GM12801 (cell line): ENCODE data around the gene LSAMP.

Experiments used
- TF ChIP-seq, protein P1 (sequence below): IDR thresholded peaks from one replicate; pipeline ENCODE4 v1.5.1; 2011; ENCODE audit warnings: control low read depth; ENCODE audit not compliant: insufficient read length; ENCODE audit errors: extremely low read depth

LSAMP gene

DNA sequence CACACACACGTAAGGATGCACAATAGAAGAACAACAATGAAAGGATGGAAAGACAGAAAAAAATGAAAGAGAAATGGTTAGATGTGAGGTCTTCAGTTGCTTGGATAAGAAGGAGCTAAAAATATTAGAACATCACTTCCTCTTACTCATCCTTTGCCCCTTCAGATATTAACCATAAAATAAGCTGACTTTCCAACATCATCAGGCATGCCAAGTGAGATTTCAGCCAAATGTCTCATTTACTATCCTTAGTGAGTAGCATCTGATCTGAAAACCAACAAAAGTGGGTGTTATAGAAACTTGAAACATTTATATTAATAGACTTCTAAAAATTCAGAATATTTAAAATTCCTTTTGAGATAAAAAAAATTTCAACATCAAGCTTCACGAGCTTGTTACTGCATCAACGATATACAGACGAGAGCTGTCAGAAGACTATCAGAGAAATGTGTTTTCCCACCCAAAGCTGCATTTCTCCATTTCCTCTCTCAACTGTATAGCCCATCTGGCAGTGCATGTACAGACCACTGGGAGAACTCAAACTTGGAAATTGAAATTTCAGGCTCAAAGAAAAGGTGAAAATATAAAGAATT is 25.4 kb upstream of the LSAMP start:
- TF ChIP-seq, protein P1, sequence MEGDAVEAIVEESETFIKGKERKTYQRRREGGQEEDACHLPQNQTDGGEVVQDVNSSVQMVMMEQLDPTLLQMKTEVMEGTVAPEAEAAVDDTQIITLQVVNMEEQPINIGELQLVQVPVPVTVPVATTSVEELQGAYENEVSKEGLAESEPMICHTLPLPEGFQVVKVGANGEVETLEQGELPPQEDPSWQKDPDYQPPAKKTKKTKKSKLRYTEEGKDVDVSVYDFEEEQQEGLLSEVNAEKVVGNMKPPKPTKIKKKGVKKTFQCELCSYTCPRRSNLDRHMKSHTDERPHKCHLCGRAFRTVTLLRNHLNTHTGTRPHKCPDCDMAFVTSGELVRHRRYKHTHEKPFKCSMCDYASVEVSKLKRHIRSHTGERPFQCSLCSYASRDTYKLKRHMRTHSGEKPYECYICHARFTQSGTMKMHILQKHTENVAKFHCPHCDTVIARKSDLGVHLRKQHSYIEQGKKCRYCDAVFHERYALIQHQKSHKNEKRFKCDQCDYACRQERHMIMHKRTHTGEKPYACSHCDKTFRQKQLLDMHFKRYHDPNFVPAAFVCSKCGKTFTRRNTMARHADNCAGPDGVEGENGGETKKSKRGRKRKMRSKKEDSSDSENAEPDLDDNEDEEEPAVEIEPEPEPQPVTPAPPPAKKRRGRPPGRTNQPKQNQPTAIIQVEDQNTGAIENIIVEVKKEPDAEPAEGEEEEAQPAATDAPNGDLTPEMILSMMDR: no peak

DNA sequence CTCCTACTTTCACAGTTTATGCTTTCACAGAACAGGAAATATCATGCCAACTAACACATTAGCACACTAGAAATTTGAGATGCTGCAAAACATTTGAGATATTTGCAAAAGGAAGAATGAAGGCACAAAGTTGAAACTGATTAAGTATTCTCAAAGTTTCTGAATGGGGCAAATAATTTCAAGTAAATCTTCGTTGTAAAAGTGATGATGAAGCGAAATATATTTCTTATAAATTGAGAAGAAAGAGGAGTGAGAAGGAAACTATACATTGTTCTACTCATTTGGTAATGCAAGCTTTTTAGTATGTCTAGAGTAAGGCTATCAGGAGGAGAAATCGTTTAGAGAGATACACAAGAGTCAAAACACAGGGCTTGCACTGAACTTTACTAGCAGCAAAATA is 24.3 kb upstream of the LSAMP start:
- TF ChIP-seq, protein P1: no peak

DNA sequence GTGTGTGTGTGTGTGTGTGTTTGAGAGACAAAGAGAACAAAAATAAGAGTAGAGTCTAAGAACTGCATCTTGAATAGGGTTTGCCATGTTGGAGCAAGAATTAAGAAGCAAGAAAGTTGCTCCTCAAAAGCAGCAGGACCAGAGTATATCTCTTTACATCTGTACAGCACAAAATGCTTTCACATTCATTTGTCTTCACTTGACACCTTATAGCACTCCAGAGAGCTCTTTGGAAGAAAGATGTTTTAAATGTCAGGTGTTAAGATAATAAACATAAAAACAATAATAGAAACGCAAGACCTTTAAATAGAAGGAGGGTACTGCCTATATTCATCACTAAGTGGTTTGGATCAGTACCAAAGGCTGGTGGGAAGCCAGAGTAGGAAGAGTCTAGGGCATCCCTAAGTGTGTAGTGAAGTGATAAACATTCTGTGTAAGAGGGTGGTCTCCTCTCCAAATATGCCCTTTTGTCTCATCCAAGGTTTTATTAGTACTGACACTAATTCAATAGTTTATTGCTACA is 19.1 kb upstream of the LSAMP start:
- TF ChIP-seq, protein P1: no peak

DNA sequence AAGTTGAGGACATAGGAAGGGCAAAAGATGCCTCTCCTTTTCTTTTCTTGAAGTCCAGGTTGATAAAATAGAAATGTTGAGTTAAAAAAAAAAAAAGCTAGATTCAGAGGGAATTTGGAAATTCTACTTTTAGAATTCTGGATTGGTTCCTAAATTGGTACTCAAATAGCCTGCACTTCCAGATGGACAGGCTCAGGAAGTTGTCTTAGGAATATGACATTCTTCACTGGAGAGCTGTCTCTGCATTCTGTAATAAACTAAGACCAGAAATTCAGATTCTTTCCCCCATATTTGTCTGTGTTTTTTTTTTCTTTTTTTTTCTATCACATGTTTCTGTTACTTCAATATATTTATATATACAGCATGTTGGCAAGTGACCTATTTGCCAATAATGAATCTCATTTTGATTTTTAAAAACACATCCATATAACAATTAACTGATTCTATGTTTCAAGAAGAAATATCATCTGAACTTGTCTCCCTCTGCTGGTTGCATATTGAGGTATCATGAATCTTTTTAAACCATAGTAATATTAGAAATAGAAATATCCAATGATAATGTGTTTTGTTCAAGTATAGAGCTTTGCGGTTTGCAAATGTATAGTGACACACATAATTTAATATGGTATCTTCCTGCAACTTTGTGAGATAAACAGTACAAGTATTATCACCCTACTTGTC is 8.5 kb upstream of the LSAMP start:
- TF ChIP-seq, protein P1: no peak

DNA sequence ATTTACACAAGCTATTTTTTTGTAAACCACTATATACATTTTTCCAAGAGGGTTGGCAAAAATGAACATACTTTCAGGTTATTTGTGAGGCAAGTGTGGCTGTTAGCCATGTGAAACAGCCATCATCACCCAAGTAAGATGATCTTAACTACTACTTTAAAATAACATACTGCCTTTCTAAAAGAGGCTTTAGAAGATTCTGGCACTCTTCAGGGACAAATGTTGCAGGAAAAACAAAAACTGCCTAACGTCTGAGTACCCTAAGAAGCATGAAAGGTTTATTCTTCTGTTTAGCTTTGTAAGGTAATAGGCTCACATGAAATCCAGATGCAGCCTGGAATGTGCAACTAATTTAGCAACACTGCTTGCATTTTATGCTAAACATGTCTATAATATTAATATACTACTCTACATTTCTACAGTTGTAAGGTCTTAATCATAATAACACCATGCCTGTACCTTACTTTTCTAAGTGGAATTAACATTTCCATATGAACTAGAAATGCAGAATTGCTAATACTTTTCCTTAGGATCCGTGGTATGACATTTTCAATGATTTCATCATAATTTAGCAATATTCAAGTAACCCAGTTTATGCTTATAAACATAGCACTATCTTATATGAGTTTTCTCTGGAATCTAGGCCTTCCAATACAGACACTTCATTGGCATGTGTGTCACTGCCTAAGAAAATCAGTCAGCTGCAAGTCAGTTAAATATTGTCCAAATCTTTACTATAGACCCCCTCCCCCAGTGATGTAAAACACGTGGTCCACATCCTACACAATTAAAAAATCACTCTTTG is 4.5 kb upstream of the LSAMP start:
- TF ChIP-seq, protein P1: no peak

DNA sequence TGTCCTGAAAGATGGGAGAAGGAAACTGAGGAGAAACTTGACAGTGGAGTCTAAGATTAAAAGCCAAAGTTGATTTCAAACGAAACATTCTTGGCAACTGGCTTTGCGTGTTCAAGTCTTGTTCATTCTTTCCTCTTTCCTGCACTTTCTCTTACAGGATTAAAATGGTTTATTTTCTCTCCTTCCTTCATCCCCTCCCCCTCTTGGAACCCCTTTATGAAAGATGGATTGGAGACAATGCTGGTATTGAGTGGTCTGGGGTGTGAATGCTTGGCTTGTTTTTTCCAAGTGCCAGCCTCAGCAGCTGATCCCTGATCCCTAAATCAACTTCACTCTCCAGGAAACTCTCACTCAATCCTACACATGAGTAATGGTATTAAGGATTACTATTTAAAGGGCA is 703 bp upstream of the LSAMP start:
- TF ChIP-seq, protein P1: no peak

DNA sequence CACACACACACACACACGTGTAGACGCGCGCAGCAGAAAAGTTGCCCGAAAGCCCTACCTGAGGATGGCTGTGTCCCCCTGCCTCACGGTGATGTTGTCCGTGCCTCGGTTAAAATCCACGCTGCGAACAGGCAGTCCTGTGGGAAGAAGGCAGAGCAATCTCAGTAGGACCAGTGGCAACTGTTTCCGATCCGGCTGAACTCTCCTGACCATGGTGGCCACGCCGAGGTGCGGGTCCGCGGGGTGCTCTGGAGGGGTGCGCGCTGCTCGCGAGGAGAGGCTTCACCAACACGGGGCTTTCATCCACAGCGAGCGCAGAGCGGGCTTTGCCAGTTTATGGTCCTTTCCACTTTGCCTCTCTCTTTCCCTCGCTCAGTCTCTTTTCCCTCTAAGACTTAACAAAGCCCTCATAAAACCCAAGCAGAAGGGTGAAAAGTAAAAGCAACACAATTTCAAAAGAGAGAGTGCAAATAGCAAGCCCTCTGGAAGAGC is 422 bp downstream of the LSAMP start:
- TF ChIP-seq, protein P1: no peak
